ENCODE measurements around the gene JAZF1.

The JAZF1 gene

DNA sequence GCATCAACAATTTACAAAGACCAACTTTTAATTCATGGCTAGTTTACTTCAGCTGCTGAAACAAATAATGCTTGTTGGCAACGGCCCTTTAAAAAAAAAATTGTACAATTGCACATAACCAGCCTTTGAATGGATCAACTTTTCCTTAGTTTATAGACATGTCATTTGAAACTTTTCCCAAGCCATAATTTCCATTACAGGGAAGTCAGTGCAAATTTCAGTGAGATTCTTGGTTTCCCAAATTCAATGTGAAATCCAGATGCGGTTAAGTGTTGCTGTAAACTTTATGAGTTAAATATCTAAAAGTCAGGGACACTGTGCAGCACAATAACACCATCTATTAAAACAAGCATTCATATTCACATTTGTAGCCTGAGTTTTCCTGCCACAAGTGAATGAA is 182.2 kb downstream of the JAZF1 start:
- no peak overlapping the region for H3K4me3 ChIP-seq (ENCODE audit: control insufficient read depth in 1 of 7, extremely low read depth in 1 of 7, insufficient read depth in 4 of 7, low read depth in 2 of 7, low read length in 6 of 7)
- peaks cover 0 to 7% (median 2%) of the 10 kb centered on the region in 4 experiments for H3K4me1 ChIP-seq (ENCODE audit: control extremely low read depth in 1 of 4, control insufficient read depth in 4 of 4, insufficient read depth in 4 of 4, low read length in 3 of 4)
- no peak overlapping the region for H3K27ac ChIP-seq (ENCODE audit: insufficient read depth in 1 of 2, low read depth in 1 of 2, low read length in 2 of 2, poor library complexity in 1 of 2, severe bottlenecking in 2 of 2)
- no peaks in the 10 kb centered on the region for H3K9me3 ChIP-seq (ENCODE audit: control extremely low read depth in 1 of 5, control insufficient read depth in 4 of 5, insufficient read depth in 2 of 5, low read depth in 1 of 5, low read length in 4 of 5)
- no peaks in the 10 kb centered on the region for H3K36me3 ChIP-seq (ENCODE audit: control insufficient read depth in 4 of 4, insufficient read depth in 4 of 4, low read length in 3 of 4)
- DNase-seq: no peak
- ChIA-PET CTCF (no interaction called here), POLR2A (no interaction called here)
- H3K27me3 ChIP-seq (replicated peaks in 2 of 5; ENCODE audit: control insufficient read depth in 4 of 5, insufficient read depth in 5 of 5, low read length in 4 of 5): peaks cover 0 to 8% (median 2%) of the 10 kb centered on the region in 5 experiments
- WGBS (ENCODE audit: insufficient coverage): 39% methylated on average over 1 of the region's 2 CpGs

DNA sequence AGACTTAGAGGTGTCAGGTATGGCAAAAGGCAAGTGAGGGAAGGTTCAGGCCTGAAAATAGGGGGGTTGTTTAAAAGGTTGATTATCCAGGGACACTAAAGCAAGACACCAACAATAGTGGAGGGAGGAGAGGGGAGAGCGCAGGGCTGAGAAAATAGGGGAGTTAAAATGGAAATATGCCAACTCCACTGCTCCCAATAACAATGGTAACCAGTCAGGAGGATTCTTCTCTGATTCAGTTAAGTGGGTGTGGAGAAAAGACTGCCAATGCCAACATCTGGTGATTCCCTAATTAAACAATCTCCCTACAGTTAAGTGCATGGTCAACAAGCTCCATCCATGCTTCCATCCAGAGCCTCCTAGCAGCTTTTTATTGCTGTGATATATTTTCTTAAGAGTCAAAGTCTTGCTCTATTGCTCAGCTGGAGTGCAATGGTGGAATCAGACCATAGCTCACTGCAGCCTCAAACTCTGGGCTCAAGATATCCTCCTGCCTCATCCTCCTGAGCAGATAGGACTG is 183.3 kb downstream of the JAZF1 start:
- no peak overlapping the region for H3K4me3 ChIP-seq (ENCODE audit: control insufficient read depth in 1 of 7, extremely low read depth in 1 of 7, insufficient read depth in 4 of 7, low read depth in 2 of 7, low read length in 6 of 7)
- no peaks in the 10 kb centered on the region for H3K9me3 ChIP-seq (ENCODE audit: control extremely low read depth in 1 of 5, control insufficient read depth in 4 of 5, insufficient read depth in 2 of 5, low read depth in 1 of 5, low read length in 4 of 5)
- ChIA-PET CTCF (interaction anchor here (0.6 to 1.4 kb wide), 4 partner anchors 14 to 786 kb away, joined by 3 to 4 read pairs (median 3); no protein-coding TSS in a partner anchor), POLR2A (no interaction called here)
- H3K4me1 ChIP-seq (ENCODE audit: control extremely low read depth in 1 of 4, control insufficient read depth in 4 of 4, insufficient read depth in 4 of 4, low read length in 3 of 4): peaks cover 0 to 7% (median 2%) of the 10 kb centered on the region in 4 experiments
- H3K27ac ChIP-seq (ENCODE audit: insufficient read depth in 1 of 2, low read depth in 1 of 2, low read length in 2 of 2, poor library complexity in 1 of 2, severe bottlenecking in 2 of 2): no peak overlapping the region
- H3K36me3 ChIP-seq (ENCODE audit: control insufficient read depth in 4 of 4, insufficient read depth in 4 of 4, low read length in 3 of 4): no peaks in the 10 kb centered on the region
- H3K27me3 ChIP-seq (replicated peaks in 2 of 5; ENCODE audit: control insufficient read depth in 4 of 5, insufficient read depth in 5 of 5, low read length in 4 of 5): peaks cover 0 to 4% (median 0%) of the 10 kb centered on the region in 5 experiments
- WGBS (ENCODE audit: insufficient coverage): no CpG with 5 or more reads among the region's 1 CpG
- no peak for DNase-seq

DNA sequence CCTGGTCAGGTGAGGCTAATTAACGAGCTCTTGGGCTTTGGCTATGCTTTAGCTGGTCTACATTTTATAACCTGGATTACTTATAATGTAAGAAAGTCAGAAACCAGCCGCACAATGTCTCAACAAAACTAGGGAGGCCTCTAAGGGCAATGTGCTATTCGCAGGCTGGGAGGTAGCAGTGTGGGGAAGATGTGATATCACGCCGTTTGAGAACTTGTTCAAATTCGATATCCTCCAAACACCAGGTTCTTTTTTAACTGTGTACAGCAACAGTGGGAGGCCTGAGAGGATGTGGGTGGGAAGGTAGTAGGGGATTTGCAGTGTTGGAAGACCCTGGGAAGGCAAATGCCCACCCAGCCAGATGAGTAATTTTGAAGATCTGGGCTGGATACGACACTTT is 184.5 kb downstream of the JAZF1 start:
- H3K4me3 ChIP-seq (ENCODE audit: control insufficient read depth in 1 of 7, extremely low read depth in 1 of 7, insufficient read depth in 4 of 7, low read depth in 2 of 7, low read length in 6 of 7): no peak overlapping the region
- peaks cover 0 to 4% (median 0%) of the 10 kb centered on the region in 5 experiments for H3K27me3 ChIP-seq (replicated peaks in 2 of 5; ENCODE audit: control insufficient read depth in 4 of 5, insufficient read depth in 5 of 5, low read length in 4 of 5)
- WGBS (ENCODE audit: insufficient coverage): 100% methylated on average over 6 of the region's 7 CpGs
- H3K4me1 ChIP-seq (ENCODE audit: control extremely low read depth in 1 of 4, control insufficient read depth in 4 of 4, insufficient read depth in 4 of 4, low read length in 3 of 4): peaks cover 0 to 7% (median 2%) of the 10 kb centered on the region in 4 experiments
- CTCF ChIA-PET: no interaction called here
- no peak for DNase-seq
- H3K36me3 ChIP-seq (ENCODE audit: control insufficient read depth in 4 of 4, insufficient read depth in 4 of 4, low read length in 3 of 4): no peaks in the 10 kb centered on the region
- H3K27ac ChIP-seq (ENCODE audit: insufficient read depth in 1 of 2, low read depth in 1 of 2, low read length in 2 of 2, poor library complexity in 1 of 2, severe bottlenecking in 2 of 2): no peak overlapping the region
- H3K9me3 ChIP-seq (ENCODE audit: control extremely low read depth in 1 of 5, control insufficient read depth in 4 of 5, insufficient read depth in 2 of 5, low read depth in 1 of 5, low read length in 4 of 5): no peaks in the 10 kb centered on the region
- POLR2A ChIA-PET: no interaction called here

DNA sequence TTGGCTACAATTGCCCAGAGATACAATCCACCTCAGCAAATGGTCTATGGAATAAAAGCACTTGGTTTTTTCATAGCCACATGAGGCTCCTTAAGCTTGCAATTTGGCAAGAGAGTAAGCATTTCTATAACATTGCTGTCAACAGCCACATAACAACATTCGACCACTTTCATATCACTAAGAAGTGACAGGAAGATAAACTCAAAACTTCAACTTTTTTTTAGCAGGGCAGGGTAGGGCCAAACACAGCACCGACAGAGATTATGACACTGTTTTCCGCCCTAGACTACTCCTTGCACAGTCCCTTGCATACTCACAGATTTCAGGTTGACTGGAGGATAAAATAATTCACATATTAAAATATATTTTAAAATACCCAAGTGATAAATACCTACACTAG is 185.4 kb downstream of the JAZF1 start:
- H3K27me3 ChIP-seq (replicated peaks in 2 of 5; ENCODE audit: control insufficient read depth in 4 of 5, insufficient read depth in 5 of 5, low read length in 4 of 5): peaks cover 0 to 4% (median 0%) of the 10 kb centered on the region in 5 experiments
- H3K36me3 ChIP-seq (ENCODE audit: control insufficient read depth in 4 of 4, insufficient read depth in 4 of 4, low read length in 3 of 4): no peaks in the 10 kb centered on the region
- DNase-seq: no peak
- ChIA-PET CTCF (interaction anchor here (1.0 to 1.1 kb wide), 2 partner anchors 37 to 620 kb away, joined by 3 read pairs; no protein-coding TSS in a partner anchor), POLR2A (no interaction called here)
- no peak overlapping the region for H3K27ac ChIP-seq (ENCODE audit: insufficient read depth in 1 of 2, low read depth in 1 of 2, low read length in 2 of 2, poor library complexity in 1 of 2, severe bottlenecking in 2 of 2)
- no peaks in the 10 kb centered on the region for H3K9me3 ChIP-seq (ENCODE audit: control extremely low read depth in 1 of 5, control insufficient read depth in 4 of 5, insufficient read depth in 2 of 5, low read depth in 1 of 5, low read length in 4 of 5)
- 94% methylated on average over 3 of the region's 3 CpGs for WGBS (ENCODE audit: insufficient coverage)
- H3K4me1 ChIP-seq (ENCODE audit: control extremely low read depth in 1 of 4, control insufficient read depth in 4 of 4, insufficient read depth in 4 of 4, low read length in 3 of 4): peaks cover 0 to 7% (median 2%) of the 10 kb centered on the region in 4 experiments
- no peak overlapping the region for H3K4me3 ChIP-seq (ENCODE audit: control insufficient read depth in 1 of 7, extremely low read depth in 1 of 7, insufficient read depth in 4 of 7, low read depth in 2 of 7, low read length in 6 of 7)

DNA sequence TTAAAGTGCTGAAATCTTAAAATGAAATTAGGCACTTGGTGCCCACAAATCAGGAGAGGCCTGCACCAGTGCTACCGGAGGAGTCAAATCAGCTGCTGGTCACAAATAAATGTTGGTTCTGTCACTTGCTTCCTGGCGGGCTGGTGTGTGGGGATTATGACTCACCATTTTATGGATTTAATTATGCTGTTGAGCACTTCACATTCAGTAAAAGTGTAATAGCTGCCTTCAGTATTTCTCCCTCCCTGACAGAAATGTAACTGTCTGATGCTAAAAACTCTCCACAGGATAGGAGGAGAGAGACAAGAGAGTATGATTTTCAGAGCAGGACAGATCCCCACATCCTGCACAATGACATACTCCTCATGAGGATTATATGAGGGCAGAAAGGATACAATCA is 186.0 kb downstream of the JAZF1 start:
- CTCF ChIA-PET: interaction anchor here (1.0 to 1.1 kb wide), 2 partner anchors 37 to 619 kb away, joined by 3 read pairs; no protein-coding TSS in a partner anchor
- no peak overlapping the region for H3K4me3 ChIP-seq (ENCODE audit: control insufficient read depth in 1 of 7, extremely low read depth in 1 of 7, insufficient read depth in 4 of 7, low read depth in 2 of 7, low read length in 6 of 7)
- POLR2A ChIA-PET: no interaction called here
- peaks cover 0 to 7% (median 2%) of the 10 kb centered on the region in 4 experiments for H3K4me1 ChIP-seq (ENCODE audit: control extremely low read depth in 1 of 4, control insufficient read depth in 4 of 4, insufficient read depth in 4 of 4, low read length in 3 of 4)
- H3K9me3 ChIP-seq (ENCODE audit: control extremely low read depth in 1 of 5, control insufficient read depth in 4 of 5, insufficient read depth in 2 of 5, low read depth in 1 of 5, low read length in 4 of 5): no peaks in the 10 kb centered on the region
- peaks cover 0 to 2% (median 0%) of the 10 kb centered on the region in 5 experiments for H3K27me3 ChIP-seq (replicated peaks in 2 of 5; ENCODE audit: control insufficient read depth in 4 of 5, insufficient read depth in 5 of 5, low read length in 4 of 5)
- peak; percentile 17 to 83 (median 72) for DNase-seq
- WGBS (ENCODE audit: insufficient coverage): 0% methylated on average over 1 of the region's 2 CpGs
- no peak overlapping the region for H3K27ac ChIP-seq (ENCODE audit: insufficient read depth in 1 of 2, low read depth in 1 of 2, low read length in 2 of 2, poor library complexity in 1 of 2, severe bottlenecking in 2 of 2)
- H3K36me3 ChIP-seq (ENCODE audit: control insufficient read depth in 4 of 4, insufficient read depth in 4 of 4, low read length in 3 of 4): no peaks in the 10 kb centered on the region

DNA sequence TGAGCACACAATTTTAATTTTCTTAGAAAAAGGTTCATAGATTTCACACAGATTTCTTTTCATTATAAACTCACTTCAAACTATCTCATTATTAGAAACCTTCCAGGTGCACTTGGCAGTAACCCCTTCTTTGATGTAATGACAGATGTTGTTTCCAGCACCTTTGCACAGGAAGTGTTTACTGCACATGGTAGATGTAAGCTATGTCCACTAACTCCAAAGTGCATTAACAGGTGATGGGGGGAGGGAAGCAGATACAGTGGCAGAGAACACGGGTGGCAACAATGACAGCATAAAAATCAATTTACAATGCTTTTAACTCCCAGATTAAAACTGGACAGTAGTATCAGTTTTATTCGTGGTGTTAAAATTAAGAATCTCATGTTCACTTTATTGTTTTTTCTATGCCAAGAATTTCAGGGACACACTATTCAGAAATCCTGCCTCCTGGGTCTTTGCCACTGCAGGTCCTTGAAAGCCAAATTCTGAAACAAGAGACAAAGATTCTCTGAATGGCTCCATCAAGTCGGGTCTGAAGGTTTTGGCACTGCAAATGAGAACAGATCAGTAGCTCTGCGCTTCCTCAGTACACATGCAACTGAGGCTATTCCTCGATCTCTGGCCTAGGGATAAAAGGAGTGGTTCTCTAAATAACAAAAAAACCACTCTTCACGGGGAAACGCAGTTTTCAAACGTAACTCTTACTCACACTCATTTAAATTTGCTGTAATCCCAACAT is 187.7 kb downstream of the JAZF1 start:
- H3K36me3 ChIP-seq (ENCODE audit: control insufficient read depth in 4 of 4, insufficient read depth in 4 of 4, low read length in 3 of 4): no peaks in the 10 kb centered on the region
- POLR2A ChIA-PET: no interaction called here
- WGBS (ENCODE audit: insufficient coverage): 100% methylated on average over 4 of the region's 8 CpGs
- CTCF ChIA-PET: no interaction called here
- H3K4me3 ChIP-seq (ENCODE audit: control insufficient read depth in 1 of 7, extremely low read depth in 1 of 7, insufficient read depth in 4 of 7, low read depth in 2 of 7, low read length in 6 of 7): no peak overlapping the region
- no peak overlapping the region for H3K27ac ChIP-seq (ENCODE audit: insufficient read depth in 1 of 2, low read depth in 1 of 2, low read length in 2 of 2, poor library complexity in 1 of 2, severe bottlenecking in 2 of 2)
- peaks cover 0 to 7% (median 2%) of the 10 kb centered on the region in 4 experiments for H3K4me1 ChIP-seq (ENCODE audit: control extremely low read depth in 1 of 4, control insufficient read depth in 4 of 4, insufficient read depth in 4 of 4, low read length in 3 of 4)
- peaks cover 0 to 2% (median 0%) of the 10 kb centered on the region in 5 experiments for H3K27me3 ChIP-seq (replicated peaks in 2 of 5; ENCODE audit: control insufficient read depth in 4 of 5, insufficient read depth in 5 of 5, low read length in 4 of 5)
- no peak for DNase-seq
- H3K9me3 ChIP-seq (ENCODE audit: control extremely low read depth in 1 of 5, control insufficient read depth in 4 of 5, insufficient read depth in 2 of 5, low read depth in 1 of 5, low read length in 4 of 5): no peaks in the 10 kb centered on the region

DNA sequence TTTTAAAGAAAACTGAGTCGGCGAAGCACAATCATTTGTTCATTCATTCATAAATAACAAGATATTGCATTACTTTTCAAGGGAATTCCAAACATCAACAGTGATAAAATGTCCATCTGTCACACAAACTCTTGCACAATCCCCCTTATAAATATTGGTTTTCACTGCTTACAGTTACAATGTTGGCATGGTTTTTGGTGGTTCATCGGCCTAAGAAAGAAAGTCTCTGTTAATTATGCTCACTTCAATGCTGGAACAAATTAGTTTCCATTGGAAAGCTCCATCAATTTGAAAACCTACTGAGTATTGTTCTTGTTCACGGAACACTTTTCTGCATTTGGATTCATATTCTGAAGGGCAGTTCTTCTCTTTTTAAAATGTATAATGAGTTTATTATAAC is 188.5 kb downstream of the JAZF1 start:
- Histone ChIP-seq H3K4me3 (ENCODE audit: control insufficient read depth in 1 of 7, extremely low read depth in 1 of 7, insufficient read depth in 4 of 7, low read depth in 2 of 7, low read length in 6 of 7) (no peak overlapping the region), H3K27me3 (replicated peaks in 2 of 5; ENCODE audit: control insufficient read depth in 4 of 5, insufficient read depth in 5 of 5, low read length in 4 of 5) (peaks cover 0 to 2% (median 0%) of the 10 kb centered on the region in 5 experiments), H3K9me3 (ENCODE audit: control extremely low read depth in 1 of 5, control insufficient read depth in 4 of 5, insufficient read depth in 2 of 5, low read depth in 1 of 5, low read length in 4 of 5) (no peaks in the 10 kb centered on the region), H3K36me3 (ENCODE audit: control insufficient read depth in 4 of 4, insufficient read depth in 4 of 4, low read length in 3 of 4) (no peaks in the 10 kb centered on the region), H3K4me1 (ENCODE audit: control extremely low read depth in 1 of 4, control insufficient read depth in 4 of 4, insufficient read depth in 4 of 4, low read length in 3 of 4) (peaks cover 0 to 7% (median 2%) of the 10 kb centered on the region in 4 experiments), H3K27ac (ENCODE audit: insufficient read depth in 1 of 2, low read depth in 1 of 2, low read length in 2 of 2, poor library complexity in 1 of 2, severe bottlenecking in 2 of 2) (no peak overlapping the region)
- WGBS (ENCODE audit: insufficient coverage): 100% methylated on average over 3 of the region's 4 CpGs
- ChIA-PET POLR2A (no interaction called here), CTCF (no interaction called here)
- DNase-seq: no peak
